Sciatic nerve (tissue), 2 donors: ENCODE results near the gene TRHDE. TPM values are rescaled to one million over a fixed set of nuclear protein-coding genes. Genes with fewer than 3 reads are reported as not detected.

ENCODE experiments used
- ATAC-seq: fragments of 200-7000 bp; cut with Tn5 transposase; one replicate; pipeline ENCODE4 v1.9.1; 2020; ENCODE audit warnings: mild to moderate bottlenecking, moderate library complexity
- DNase-seq: peaks from one replicate; pipeline ENCODE4 v3.0.0-alpha.2; 2020; ENCODE audit warnings: low spot score
- intact Hi-C: fragments of 100-400 bp; cut with DNase I; formaldehyde crosslinking; loops from one replicate; pipeline ENCODE4 v1.14.2; 2022
- total RNA-seq: library from RNA; stranded (reverse); fragmentation: NEBNext Ultra II Directional; extraction: Animal tissue kit (Norgen Biotek cat#: 25700); gene quantifications from one replicate; pipeline ENCODE4 v1.2.1, GENCODE V29; 2021
- donor health status: DM: no; HTN: no; CAD: no.
- donor health status: DM: no; HTN: no; CAD: no.

The TRHDE gene
- total RNA-seq, 1 donor from 2014 or later: 4.1 TPM

DNA sequence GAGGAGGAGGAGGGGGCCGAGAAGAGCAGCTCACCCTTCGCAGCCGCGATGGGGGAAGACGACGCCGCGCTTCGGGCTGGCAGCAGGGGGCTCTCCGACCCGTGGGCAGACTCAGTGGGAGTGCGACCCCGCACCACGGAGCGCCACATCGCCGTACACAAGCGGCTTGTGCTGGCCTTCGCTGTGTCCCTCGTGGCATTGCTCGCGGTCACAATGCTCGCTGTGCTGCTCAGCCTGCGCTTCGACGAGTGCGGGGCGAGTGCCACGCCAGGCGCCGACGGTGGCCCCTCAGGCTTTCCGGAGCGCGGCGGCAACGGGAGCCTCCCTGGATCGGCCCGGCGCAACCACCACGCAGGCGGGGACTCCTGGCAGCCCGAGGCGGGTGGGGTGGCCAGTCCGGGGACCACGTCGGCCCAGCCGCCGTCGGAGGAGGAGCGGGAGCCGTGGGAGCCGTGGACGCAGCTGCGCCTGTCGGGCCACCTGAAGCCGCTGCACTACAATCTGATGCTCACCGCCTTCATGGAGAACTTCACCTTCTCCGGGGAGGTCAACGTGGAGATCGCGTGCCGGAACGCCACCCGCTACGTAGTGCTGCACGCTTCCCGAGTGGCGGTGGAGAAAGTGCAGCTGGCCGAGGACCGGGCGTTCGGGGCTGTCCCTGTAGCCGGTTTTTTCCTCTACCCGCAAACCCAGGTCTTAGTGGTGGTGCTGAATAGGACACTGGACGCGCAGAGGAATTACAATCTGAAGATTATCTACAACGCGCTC, 745 bp downstream of the TRHDE start:
- no peak for DNase-seq

DNA sequence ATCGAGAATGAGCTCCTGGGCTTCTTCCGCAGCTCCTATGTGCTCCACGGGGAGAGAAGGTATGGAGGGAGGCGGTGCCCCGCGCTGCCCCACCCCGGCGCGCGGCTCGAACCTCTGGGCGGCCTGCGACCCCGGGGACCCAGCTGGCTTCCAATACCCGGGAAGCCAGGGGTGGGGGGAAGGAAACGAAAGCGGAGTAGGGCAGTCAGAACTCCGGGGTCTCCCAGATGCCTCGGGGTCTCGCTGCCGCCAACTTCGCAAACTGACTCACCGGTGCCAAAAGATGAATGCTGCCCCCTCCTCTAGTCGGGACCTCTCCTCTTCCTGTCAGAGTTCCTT, 1.3 kb downstream of the TRHDE start:
- peak; percentile 2 for ATAC-seq
- DNase-seq: no peak
- intact Hi-C loops: no loop called here

More for the DNA sequence above, 745 bp downstream of the TRHDE start:
- intact Hi-C loops: no loop called here
- ATAC-seq: peak; percentile 20

DNA sequence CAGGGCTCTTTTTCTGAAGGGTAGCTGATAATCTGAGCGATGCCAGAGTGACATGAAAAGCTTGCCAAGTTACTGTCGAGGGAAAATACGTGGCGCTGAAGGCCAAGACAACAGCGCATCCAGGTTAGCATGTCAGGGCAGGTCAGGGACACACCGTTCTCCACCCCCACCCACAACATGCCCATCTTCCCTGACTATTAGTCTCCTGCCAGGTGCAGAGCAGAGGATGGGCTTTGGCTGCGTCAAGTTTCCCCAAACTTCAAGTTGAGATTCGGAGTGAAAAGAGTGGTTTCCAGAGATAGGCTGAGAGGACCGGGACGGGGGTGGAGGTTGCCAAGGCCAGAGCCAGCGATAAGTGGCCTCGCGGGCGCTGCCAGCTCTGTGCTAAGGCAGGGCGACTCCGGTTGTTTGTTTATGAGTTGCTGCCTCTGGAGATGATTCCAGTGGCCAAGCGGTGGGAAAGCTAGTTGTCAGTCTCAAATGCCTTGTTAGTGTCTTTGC, 1.7 kb downstream of the TRHDE start:
- ATAC-seq (peak; percentile 36), DNase-seq (no peak)
- intact Hi-C loops: no loop called here

DNA sequence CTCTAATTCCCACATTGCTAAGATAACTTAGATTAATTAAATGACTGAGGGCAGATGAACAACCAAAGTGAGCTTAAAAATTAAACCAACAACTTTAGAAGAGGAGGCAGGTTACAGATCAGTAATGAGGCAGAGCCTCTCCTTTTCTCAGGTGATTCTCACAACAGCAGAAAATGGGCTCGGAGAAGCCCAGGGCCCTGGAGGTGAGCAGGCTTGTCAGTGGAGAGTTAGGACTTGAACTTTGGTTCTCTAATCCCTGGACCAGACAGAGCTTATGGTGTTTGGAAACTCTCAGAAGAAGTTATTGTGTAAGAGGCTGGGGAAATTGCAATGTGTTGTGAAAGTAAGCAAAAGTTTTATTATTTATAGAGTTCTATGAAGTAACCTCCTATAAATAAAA, 2.8 kb downstream of the TRHDE start:
- no peak for DNase-seq
- intact Hi-C loops: no loop called here
- ATAC-seq: peak; percentile 47

DNA sequence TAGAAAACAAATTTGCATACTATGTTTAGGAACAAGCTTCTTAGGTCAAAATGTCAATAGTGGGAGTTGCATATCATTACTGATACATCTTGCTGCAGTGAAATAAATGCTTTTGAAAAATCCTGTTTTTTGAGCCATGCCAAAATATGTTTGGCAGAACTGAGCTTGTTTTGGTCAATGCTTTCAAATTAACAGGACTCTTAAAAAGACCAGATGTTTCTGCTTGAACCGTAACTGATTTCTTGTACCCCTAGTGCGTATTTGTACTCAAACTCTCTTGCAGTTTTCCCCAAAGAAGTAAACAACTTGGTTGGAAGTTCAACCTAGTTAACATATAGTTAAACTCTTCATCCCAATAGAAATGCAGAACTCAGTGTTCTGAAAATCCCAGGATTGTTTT, 3.4 kb downstream of the TRHDE start:
- ATAC-seq (no peak), DNase-seq (no peak)
- intact Hi-C loops: no loop called here

DNA sequence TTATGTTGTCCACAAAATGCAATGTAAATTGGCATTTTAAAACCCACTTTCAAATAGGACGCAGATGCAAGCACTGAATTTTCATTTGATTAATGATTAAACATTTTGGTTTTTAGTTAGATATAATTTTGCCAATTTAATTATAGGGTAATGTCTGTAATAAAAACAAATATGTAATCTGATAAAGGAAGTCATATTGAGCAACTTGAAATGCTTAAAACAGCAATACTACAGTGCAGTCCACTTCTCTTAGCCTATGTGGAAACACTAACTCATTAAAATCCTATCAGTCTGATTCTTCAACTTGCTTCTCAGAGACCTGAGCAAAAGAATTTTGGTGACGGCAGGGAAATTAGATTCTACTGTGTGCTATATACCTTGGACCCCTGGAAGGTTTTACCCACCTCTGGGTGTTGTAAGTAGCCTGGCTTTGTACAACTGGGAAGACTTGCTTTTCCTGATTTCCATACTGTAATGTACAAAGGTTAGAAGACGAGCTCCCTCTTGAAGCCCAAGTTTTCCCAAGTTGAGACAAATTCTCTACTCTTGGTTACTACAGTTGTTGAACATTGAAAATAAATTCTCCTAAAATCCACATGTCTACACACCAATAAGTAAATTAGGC, 4.1 kb downstream of the TRHDE start:
- ATAC-seq (no peak), DNase-seq (no peak)
- intact Hi-C loops: no loop called here

DNA sequence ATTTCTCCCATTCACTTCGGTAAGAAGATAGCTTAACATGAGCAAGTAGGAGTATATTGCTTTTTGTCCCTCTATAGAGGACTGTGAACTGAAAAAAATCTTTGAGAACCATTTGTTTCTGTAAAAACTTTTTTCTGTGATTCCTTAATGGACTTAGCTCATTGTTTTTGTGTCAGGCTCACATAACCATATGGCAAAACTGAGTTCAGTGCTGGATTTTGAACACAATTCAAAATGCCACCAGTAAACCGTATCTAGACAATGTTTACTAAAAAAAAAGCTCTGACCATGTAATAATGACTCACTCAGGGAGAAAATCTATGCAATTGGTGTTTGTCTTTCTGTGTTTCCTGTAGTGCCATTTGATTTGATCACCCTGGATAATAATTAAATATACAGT, 5.2 kb downstream of the TRHDE start:
- DNase-seq (no peak), ATAC-seq (no peak)
- intact Hi-C loops: no loop called here

DNA sequence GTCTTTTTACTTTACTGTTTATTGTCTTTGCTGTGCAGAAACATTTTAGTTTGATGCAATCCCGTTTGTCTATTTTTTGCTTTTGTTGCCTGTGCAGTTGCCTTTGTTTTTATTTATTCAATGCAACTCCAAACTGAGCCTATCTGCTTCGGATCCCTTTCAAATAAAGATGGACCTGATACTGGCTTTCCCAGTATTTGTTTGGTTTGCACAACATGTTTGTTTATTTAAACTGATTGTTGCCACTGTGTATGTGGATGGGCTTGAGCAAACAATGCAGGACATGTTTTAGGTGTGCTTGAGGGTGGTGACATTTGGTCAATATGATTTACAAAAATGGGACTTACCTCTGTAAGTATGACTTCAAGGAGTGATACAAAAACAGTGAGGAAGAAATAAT, 6.7 kb downstream of the TRHDE start:
- intact Hi-C loops: no loop called here
- ATAC-seq (no peak), DNase-seq (no peak)

DNA sequence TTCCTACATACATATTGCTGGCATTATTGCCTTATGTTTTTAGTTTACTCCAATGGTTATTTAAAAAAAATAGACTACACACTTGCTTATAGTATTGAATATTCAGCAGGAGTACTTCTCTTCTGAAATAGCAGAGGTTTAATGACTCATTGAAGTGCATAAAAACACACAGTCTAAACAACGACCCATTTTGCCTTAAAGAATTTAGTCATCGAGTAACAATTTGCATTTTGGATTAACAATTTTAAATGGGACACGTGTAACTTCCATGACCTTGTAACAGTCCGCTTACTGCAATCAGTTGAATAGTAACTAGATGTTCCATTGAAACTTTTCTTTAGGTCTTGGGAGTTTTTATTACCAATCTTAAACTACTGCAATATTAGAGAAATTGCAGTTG, 9.0 kb downstream of the TRHDE start:
- intact Hi-C loops: no loop called here
- ATAC-seq (no peak), DNase-seq (no peak)

DNA sequence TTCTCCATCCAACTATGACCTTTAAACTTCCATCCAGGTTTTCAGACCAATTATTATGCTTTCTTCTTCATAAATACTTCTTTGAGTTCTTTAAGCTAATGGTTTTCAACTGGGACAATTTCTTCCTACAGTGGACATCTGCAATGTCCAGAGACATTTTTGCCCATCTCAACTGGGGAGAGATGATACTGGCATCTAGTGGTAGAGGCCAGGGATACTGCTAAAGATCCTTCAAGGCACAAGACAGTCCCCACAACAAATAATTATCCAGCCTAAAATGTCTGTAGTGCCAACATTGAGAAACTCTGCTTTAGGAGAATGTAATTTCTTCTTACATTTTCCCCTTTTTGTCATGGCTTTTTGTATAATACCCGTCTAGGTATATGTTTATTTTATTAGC, 10.6 kb downstream of the TRHDE start:
- ATAC-seq: peak; percentile 68
- DNase-seq: no peak
- intact Hi-C loops: no loop called here

DNA sequence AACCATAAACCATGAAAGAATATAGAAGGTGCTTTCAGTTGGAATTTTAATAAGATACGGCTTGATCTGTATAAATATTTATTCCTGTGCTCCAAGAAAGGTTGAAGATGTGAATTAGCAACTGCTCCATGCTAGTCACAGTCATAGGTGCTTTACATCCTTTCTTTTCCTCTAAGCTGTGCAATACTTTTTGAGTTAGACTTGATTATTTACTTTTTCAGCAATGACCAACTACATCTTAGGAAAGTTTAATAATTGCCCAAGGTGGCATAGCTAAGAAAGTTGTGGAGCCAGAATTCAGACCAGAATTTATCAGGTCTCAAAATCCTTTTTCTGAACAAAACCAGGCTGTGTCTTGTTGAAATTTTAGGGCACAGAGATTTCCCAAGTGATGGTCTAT, 13.7 kb downstream of the TRHDE start:
- intact Hi-C loops: no loop called here
- ATAC-seq: no peak

DNA sequence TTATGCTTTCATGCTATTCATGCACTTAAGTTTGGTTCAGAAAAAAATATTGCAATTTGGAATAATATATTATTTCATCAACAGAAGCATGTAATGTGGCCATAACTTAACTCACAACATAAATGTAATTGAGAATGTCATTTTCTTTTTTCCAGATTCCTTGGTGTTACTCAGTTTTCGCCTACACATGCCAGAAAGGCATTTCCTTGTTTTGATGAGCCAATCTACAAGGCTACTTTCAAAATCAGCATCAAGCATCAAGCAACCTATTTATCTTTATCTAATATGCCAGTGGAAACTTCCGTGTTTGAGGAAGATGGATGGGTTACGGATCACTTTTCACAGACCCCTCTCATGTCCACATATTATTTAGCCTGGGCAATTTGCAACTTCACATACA, 14.4 kb downstream of the TRHDE start:
- DNase-seq: no peak
- ATAC-seq: no peak
- intact Hi-C loops: no loop called here

More for the DNA sequence above, 13.7 kb downstream of the TRHDE start:
- no peak for DNase-seq

DNA sequence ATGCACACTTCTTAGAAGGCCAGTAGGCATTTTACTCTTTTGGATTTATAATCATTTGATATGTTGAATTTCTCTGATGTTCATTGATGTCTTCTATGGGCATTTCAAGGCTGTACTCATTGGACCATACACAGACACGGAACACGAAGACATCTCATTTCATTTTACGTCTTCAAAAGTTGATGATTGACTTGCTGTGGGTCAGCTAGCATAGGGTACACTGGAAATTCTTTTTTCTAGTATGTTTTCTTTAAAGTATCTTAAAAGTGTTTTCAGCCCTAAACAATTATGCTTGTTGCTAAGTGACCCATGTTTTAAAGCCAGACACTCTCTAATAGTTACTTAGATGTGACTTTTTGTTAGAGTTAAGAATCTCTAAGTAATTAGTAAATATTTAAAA, 16.3 kb downstream of the TRHDE start:
- ATAC-seq (no peak), DNase-seq (no peak)
- intact Hi-C loops: no loop called here

DNA sequence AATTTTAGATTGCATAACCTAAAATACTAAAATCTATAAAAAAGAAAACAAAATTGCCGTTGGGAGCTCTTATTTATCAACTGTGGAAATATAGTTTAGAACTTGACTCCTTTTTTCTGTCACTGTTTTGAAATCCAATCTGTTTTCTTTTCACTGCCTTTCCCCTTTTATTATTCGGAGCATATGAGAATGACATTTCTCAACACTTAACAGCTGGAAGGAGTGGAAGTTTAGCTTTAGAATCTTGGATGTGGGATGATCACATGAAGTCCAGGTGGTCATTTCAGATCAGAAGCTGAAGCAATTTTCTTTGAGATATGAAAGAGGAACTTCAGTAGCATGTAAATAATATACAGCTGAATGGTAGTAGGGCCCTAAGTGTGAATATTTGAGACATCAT, 16.7 kb downstream of the TRHDE start:
- intact Hi-C loops: no loop called here
- ATAC-seq: no peak
- no peak for DNase-seq

DNA sequence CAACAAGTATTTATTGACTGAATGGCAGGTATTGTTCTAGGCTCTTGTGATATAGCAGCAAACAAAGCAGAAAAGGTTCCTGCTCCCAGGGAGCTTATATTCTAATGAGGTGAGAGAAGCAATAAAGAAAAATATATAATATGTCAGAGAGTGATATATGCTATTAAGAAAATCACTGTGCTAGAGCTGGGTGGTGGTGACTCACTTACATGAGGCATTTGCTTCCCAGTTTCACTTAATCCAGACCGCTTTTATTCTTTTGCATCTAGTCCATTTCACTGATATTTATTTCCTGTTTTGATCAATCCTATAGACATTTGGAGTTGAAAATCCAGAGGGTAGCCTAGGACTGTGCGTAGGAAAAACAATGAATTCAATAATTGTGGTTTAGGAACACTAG, 17.5 kb downstream of the TRHDE start:
- intact Hi-C loops: no loop called here
- no peak for ATAC-seq
- DNase-seq: no peak

DNA sequence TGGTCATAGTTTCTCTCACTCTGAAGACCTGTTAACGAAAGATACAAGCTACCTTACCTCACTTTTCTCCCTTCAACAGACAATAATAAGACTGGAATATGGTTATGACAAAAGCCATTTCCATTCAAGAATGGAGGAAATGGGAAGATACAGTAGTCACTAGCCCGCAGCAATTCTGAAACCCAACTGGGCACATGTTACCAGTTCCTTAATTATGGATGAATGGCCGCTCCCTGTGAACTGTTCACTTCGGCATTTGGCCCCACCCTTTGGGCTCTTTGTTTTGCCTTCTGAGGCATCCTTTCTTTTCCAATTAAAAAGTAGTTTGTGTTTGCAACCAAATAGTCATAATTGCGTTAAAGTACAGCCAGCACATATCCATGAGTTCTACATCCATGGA, 19.0 kb downstream of the TRHDE start:
- intact Hi-C loops: no loop called here
- no peak for ATAC-seq
- no peak for DNase-seq

DNA sequence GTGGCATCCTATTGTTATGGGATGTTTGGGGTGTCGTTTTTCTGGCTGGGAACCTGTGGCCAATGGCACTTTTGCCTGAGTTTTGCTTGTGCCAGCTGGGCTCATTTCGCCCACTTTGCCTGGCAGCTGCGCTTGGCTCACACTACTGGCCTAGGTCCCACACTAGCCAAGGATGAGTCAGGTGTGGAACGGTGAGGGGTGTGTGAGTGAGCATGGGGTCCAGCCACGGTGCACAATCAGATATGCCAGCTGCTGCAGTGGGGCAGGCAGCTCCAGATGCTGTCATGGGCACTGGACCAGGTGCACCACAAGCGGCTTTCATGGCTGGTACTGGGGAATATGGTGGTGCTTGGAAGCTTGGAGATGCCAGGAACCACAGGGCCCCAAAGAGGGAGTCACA, 21.5 kb downstream of the TRHDE start:
- intact Hi-C loops: no loop called here
- DNase-seq: no peak

DNA sequence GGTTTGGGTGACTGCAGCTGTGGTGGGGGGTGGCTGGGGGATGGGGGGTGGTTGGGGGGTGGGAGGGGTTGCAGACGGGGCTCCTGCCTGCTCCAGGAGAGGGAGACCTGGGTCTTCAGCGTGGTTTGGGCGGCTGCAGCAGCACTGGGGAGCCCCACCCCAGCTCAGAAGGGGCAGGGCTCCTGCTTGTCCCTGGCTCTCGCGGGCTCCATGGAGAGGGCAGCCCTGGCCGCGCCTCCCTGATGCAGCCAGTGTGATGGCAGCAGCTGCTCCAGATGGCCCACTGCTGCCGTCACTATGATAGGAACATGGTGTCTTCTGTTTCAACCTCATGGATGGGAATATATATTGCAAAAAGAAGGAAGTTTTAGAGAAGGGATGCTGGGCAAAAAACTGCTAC, 22.9 kb downstream of the TRHDE start:
- DNase-seq (no peak), ATAC-seq (no peak)
- intact Hi-C loops: no loop called here

More for the DNA sequence above, 21.5 kb downstream of the TRHDE start:
- no peak for ATAC-seq

DNA sequence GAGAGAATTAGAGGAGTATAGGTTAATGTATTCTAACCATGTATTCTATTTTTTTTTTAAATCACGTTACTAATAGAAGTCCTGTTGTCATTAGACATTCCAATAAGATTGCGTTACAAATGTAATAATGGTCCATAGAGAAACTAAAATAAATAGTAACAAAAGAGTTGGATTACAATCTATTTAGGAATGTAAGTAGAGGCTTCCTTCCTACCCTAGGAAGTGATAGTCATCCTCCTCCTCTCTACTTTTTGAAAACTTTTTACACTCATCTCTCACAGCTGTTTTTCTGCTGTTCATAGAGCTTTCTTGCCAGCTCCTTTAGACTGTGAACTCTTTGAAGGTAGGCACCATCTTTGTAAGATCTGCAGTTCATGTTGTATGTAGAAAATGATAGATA, 23.6 kb downstream of the TRHDE start:
- DNase-seq: no peak
- intact Hi-C loops: no loop called here
- no peak for ATAC-seq

DNA sequence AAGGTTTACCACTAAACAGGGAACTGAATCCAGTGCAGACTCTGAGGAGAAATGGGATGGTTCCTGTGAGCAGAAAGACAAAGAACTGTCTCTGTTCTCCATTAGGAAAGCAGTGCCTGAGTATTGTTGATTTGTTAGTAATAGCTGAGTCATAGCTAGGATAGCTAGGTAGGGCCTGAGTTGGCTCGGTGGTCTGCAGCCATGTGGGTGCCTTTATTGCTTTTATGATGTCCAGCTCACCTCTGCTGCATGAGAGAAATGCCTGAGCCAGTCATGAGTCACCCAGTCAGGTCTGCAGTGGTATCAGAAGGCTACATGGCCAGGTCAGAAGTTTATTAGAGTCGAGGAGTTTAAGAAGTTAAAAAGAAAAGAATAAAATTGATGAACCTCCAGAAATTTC, 24.2 kb downstream of the TRHDE start:
- no peak for ATAC-seq
- intact Hi-C loops: no loop called here

DNA sequence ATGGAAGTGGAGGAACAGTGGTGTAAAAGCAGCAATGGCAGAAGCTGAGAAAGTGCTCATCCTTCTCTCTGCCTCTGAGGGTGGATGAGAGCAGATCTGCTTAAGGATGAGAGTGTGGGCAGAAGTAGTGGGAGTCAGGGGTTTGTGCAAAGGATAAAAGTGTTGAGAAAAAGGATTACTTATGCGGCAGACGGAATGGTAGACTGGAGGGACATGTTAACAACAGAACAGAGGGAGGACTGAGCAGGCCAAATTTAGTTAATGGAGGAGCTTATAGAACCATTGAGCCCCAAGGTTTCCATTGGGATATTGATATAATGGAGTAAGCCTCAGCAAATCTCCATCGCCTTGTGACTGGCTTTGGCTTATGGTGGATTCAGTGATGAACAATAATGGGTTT, 25.5 kb downstream of the TRHDE start:
- DNase-seq (no peak), ATAC-seq (no peak)
- intact Hi-C loops: no loop called here

More for the DNA sequence above, 24.2 kb downstream of the TRHDE start:
- DNase-seq: no peak
